Measurements from ENCODE around the gene MORN3.

DNA sequence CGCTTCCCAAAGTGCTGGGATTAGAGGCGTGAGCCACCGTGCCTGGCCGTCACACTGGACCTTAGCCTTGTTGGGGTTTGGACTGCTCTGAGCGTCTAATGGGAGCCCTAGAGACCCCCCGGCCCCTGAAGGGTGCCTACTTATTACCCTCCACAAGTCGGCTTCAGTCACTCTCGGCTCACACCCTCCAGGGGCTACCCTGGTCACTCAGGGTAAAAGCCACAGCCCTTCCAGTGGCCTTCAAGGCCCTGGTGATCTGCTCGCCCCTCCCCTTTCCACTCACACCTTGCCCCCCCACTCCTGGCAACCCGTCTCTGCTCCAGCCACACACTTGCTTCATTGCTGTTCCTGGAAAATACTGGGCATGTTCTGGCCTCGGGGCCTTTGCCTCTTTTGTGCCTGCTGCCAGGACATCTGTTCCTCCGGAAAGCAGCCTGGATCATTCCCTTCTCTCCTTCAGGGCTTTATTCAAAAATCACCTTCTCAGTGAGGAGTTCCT lies 3.6 kb upstream of the MORN3 start:
- TF ChIP-seq, protein P1, sequence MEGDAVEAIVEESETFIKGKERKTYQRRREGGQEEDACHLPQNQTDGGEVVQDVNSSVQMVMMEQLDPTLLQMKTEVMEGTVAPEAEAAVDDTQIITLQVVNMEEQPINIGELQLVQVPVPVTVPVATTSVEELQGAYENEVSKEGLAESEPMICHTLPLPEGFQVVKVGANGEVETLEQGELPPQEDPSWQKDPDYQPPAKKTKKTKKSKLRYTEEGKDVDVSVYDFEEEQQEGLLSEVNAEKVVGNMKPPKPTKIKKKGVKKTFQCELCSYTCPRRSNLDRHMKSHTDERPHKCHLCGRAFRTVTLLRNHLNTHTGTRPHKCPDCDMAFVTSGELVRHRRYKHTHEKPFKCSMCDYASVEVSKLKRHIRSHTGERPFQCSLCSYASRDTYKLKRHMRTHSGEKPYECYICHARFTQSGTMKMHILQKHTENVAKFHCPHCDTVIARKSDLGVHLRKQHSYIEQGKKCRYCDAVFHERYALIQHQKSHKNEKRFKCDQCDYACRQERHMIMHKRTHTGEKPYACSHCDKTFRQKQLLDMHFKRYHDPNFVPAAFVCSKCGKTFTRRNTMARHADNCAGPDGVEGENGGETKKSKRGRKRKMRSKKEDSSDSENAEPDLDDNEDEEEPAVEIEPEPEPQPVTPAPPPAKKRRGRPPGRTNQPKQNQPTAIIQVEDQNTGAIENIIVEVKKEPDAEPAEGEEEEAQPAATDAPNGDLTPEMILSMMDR (IDR thresholded peaks at IDR 0.05) = no peak
- no peak for TF ChIP-seq POLR2A (IDR thresholded peaks at IDR 0.05)

Data from testis (tissue), 2 donors.